Central memory CD4-positive, alpha-beta T cell (primary cell): ENCODE measurements around the gene GLYR1.

Experiments used
- DNase-seq: peaks from one replicate; pipeline ENCODE4 v3.0.0; 2022

The GLYR1 gene

GRCh38 chr16:4755687-4756086, 91.4 kb downstream of the GLYR1 start:
- DNase-seq, result no peak

- no peak for DNase-seq
Measured at GRCh38 chr16:4754865-4755264, 92.2 kb downstream of the GLYR1 start.

GRCh38 chr16:4753227-4753626, 93.9 kb downstream of the GLYR1 start:
- DNase-seq, result no peak
